Astrocyte of the spinal cord (primary cell): Measurements from ENCODE around the gene POC1A.

ENCODE experiments used
- DNase-seq: peaks from one replicate; pipeline ENCODE4 v3.0.0; 2011; ENCODE audit warnings: low read depth, low spot score
- H3K4me3 ChIP-seq: 2 replicates; pipeline ENCODE4 v1.5.1; 2011; ENCODE audit warnings: low read depth, mild to moderate bottlenecking, low read length, moderate library complexity
- in situ Hi-C: cut with HindIII; loops from 2 replicates; pipeline ENCODE4 v1.10.0; 2017; ENCODE audit warnings: low sequenced_read_pairs
- TF ChIP-seq, protein P1 (sequence below): IDR thresholded peaks from 2 replicates; pipeline ENCODE4 v1.5.1; 2012; ENCODE audit warnings: low read depth, mild to moderate bottlenecking, low read length, inconsistent platforms

The POC1A gene

DNA sequence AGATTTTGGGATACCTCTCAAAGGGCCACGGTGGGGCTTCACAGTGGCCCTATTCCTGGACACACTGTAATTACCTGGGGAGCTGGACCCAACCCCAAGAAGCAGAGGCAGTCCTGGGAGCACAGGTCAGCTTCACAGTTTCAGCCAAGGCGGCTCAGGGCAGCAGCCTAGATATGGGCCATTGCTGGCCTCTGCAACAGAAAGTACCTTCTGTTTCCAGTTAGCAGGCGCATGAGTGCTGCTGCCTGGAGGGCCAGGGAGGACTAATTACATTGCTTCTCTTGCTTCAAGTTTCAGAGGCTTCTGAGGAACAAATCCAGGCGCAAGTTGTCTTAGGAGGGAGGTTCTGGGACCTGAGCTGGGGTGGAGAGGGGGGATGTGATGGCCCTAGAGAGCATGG, 84.4 kb downstream of the POC1A start:
- TF ChIP-seq, protein P1, sequence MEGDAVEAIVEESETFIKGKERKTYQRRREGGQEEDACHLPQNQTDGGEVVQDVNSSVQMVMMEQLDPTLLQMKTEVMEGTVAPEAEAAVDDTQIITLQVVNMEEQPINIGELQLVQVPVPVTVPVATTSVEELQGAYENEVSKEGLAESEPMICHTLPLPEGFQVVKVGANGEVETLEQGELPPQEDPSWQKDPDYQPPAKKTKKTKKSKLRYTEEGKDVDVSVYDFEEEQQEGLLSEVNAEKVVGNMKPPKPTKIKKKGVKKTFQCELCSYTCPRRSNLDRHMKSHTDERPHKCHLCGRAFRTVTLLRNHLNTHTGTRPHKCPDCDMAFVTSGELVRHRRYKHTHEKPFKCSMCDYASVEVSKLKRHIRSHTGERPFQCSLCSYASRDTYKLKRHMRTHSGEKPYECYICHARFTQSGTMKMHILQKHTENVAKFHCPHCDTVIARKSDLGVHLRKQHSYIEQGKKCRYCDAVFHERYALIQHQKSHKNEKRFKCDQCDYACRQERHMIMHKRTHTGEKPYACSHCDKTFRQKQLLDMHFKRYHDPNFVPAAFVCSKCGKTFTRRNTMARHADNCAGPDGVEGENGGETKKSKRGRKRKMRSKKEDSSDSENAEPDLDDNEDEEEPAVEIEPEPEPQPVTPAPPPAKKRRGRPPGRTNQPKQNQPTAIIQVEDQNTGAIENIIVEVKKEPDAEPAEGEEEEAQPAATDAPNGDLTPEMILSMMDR: no peak
- H3K4me3 ChIP-seq: no peak overlapping the region
- in situ Hi-C loops: no loop called here
- no peak for DNase-seq

DNA sequence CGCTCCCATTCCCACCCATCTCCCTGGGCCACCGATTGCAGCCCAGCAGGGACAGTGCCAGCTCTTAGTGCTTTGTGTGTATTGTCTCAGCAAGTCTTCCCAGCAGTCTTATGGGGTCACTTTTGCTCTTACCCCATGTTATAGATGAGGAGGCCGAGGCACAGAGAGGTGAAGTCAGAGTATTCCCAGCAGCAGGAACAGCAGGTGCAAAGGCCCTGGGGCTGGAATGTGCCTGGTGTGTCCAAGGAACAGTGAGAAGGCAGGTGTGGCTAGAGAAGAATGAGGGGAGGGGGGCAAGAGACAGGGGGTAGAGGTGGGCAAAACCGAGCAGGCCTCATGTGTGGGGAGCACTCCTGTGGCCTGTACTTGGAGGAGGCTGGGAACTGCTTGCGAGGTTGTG, 85.1 kb downstream of the POC1A start:
- H3K4me3 ChIP-seq: no peak overlapping the region
- no peak for DNase-seq
- TF ChIP-seq, protein P1: no peak
- in situ Hi-C loops: no loop called here

DNA sequence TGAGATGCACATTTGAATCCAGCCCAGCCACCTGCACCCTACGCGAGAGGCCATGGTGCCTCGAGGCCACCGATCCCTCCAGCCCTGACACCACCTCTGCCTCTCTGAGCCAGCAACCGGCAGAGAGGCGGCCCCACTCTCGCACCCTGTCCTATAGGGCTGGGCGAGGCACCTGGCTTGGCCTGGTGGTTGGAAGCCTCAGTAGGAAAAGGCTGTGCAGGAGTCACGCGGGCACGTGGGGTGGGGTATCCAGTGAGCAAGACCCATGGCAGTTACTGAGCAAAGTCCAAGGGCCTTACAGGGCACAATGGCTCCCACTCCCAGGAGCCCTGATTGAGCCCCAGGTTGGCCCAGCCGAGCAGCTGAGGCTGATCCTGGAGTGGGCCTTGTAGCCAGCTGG, 85.5 kb downstream of the POC1A start:
- no peak for DNase-seq
- H3K4me3 ChIP-seq: no peak overlapping the region
- TF ChIP-seq, protein P1: no peak
- in situ Hi-C loops: no loop called here

DNA sequence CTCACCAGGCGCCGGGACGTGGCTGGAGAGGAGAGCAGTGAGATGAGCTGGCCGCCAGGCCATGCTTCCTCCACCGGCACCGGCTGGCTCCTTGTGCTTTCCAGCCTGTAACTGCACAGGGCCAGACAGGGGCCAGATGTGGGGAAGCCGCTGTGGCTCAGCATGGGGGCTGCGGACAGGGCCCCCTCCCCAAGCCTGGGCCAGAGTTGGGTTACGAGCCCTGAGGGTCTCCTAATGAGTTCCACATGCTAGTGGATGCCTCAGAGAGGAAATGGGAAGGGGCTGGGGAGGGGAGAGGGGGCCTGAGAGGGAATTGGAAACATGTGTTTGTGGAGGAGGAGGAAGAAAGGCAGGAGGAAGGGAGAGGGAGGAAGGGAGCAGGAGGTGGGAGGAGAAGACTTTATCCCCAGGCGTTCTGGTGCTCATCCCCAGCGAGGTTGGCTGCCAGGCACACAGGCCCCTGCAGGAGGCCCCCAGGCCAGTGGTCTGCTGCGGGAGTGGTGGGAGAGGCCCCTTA, 86.1 kb downstream of the POC1A start:
- peak; percentile 34 for DNase-seq
- TF ChIP-seq, protein P1: no peak
- no peak overlapping the region for H3K4me3 ChIP-seq
- in situ Hi-C loops: no loop called here

DNA sequence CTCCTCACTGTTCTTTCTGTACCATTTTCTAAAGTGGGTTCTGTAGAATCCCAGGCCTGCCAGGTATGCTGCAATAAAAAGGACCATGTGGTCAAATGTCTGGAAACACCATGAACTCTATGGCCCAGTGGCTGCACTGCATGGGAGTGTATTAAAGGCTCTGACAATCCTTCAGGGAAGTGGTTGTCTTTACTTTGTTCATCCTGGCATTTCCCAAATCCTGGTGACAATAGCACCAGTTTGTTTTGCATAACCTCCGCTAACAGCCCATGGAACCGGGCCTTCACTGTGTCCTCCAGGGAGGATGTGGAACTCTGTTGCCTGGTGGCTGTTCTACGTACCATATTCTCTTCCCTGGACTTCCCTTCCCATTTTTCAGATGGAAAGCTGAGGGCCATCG, 86.7 kb downstream of the POC1A start:
- no peak for DNase-seq
- no peak overlapping the region for H3K4me3 ChIP-seq
- in situ Hi-C loops: no loop called here

DNA sequence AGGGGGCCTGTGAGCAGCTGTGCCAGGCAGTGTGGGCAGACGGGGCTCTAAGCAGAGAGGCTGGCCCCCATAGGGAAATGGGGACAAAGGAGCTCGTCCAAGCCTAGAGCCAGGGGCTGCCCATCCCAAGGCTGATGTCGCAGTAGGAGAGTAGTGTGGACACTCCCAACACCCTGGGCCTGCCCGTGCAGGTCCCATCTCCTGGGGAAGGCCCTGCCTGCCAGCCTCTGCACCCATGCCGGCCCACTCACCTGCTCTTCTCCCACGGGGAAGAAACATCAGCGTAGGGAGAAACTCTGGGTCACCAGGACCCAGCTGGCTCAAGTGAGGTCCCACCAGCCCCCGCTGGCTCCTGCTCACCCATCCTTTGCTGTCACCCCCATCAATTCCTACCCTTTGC, 87.2 kb downstream of the POC1A start:
- in situ Hi-C loops: no loop called here
- DNase-seq: no peak
- TF ChIP-seq, protein P1: no peak
- H3K4me3 ChIP-seq: no peak overlapping the region

More for the DNA sequence above, 86.7 kb downstream of the POC1A start:
- TF ChIP-seq, protein P1: no peak
